Effector CD8-positive, alpha-beta T cell (primary cell): ENCODE results near the gene NTRK3.

ENCODE experiments used
- DNase-seq: peaks from one replicate; lab custom pipeline; 2025; lab: John Stamatoyannopoulos, UW

NTRK3 gene

GRCh38 chr15:88120026-88120425 lies 136.5 kb downstream of the NTRK3 start:
- DNase-seq, result no peak

- no peak for DNase-seq
These were observed 137.8 kb downstream of the NTRK3 start for GRCh38 chr15:88118741-88119140.

- no peak for DNase-seq
These were observed 138.5 kb downstream of the NTRK3 start for GRCh38 chr15:88118035-88118434.

- DNase-seq, result no peak
These were observed 140.9 kb downstream of the NTRK3 start for GRCh38 chr15:88115486-88116152.

GRCh38 chr15:88113613-88114308 lies 142.8 kb downstream of the NTRK3 start:
- DNase-seq, result no peak

GRCh38 chr15:88108991-88109390 lies 147.5 kb downstream of the NTRK3 start:
- DNase-seq, result no peak

GRCh38 chr15:88108477-88108876 lies 148.1 kb downstream of the NTRK3 start:
- DNase-seq, result no peak

- no peak for DNase-seq
These were observed 150.5 kb downstream of the NTRK3 start for GRCh38 chr15:88106074-88106473.

- DNase-seq, result no peak
These were observed 152.2 kb downstream of the NTRK3 start for GRCh38 chr15:88104357-88104756.

GRCh38 chr15:88100181-88100580 lies 156.4 kb downstream of the NTRK3 start:
- no peak for DNase-seq

- no peak for DNase-seq
These were observed 158.2 kb downstream of the NTRK3 start for GRCh38 chr15:88098361-88098760.

GRCh38 chr15:88091444-88092016 lies 165.0 kb downstream of the NTRK3 start:
- no peak for DNase-seq

GRCh38 chr15:88090481-88091011 lies 166.0 kb downstream of the NTRK3 start:
- DNase-seq, result no peak

- DNase-seq, result no peak
These were observed 166.8 kb downstream of the NTRK3 start for GRCh38 chr15:88089731-88090130.

GRCh38 chr15:88089024-88089620 lies 167.4 kb downstream of the NTRK3 start:
- DNase-seq, result no peak

- no peak for DNase-seq
These were observed 172.5 kb downstream of the NTRK3 start for GRCh38 chr15:88083811-88084760.

GRCh38 chr15:88080616-88081015 lies 175.9 kb downstream of the NTRK3 start:
- no peak for DNase-seq

- DNase-seq, result no peak
These were observed 179.1 kb downstream of the NTRK3 start for GRCh38 chr15:88077296-88078020.

GRCh38 chr15:88076328-88076727 lies 180.2 kb downstream of the NTRK3 start:
- DNase-seq, result no peak

- no peak for DNase-seq
These were observed 181.4 kb downstream of the NTRK3 start for GRCh38 chr15:88075102-88075501.

GRCh38 chr15:88074386-88074785 lies 182.2 kb downstream of the NTRK3 start:
- no peak for DNase-seq
